Hematopoietic multipotent progenitor cell (in vitro differentiated cells): ENCODE data around the gene U2AF2. TPM values are rescaled to one million over a fixed set of nuclear protein-coding genes. Genes with fewer than 3 reads are reported as not detected.

ENCODE experiments used
- DNase-seq, 3 donors: peaks; one replicate each; pipeline ENCODE4 v3.0.0-alpha.2; 2011 to 2015; ENCODE audit warnings: low read depth in 2 of 3, low spot score in 2 of 3
- total RNA-seq: library from RNA; depleted of rRNA; stranded (reverse); fragments of >200 nt; gene quantifications from one replicate; pipeline ENCODE4 v1.2.3, GENCODE V29; 2012

Gene U2AF2
- total RNA-seq, 1 donor = 158 TPM

DNA sequence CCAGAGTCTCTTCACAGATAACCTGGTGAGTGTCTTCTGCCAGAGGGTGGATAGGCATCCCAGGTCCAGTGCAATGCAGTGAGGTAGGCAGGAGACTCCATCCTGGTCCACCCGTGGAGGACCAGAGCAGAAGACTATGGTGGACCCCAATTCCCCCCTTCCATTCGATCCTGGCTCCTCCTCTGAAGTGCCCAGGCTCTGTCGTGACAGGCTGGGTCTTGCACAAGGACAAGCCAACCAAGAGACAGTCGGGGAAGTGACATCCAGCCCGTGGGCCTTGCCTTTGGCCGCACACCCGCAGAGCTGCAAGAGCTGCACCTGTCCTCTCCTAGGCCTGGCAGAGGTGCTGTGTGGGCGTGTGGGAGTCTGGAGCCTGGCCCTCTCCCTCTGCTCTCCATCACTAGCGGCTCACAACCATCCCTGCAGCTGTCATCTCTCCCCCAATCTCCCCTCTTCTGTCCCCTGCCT lies 33.6 kb upstream of the U2AF2 start:
- no peak for DNase-seq

DNA sequence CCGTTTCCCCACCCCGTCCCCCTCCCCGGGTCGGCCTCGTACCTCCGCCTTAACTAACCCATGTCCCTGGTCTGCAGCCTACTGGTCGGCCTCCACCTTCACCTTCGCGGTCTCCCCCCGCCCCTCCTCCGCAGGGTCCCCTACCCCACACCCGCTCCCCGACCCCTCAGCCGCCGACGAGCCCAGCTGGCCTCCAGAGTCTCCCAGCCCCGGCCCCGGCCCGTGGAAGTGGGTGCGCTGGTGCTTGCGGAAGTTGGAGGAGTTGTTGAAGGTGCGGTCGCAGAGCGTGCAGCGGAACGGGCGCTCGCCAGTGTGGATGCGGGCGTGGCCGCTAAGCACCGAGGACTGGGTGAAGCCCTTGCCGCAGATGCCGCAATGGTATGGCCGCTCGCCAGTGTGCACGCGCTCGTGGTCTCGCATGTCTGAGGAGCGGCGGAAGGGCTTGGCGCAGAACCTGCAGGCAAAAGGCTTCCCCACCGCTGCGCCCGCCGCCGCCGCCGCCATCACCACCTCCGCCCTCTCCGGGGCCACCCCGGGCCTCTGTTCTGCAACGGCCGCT lies 33.1 kb upstream of the U2AF2 start:
- DNase-seq = no peak

DNA sequence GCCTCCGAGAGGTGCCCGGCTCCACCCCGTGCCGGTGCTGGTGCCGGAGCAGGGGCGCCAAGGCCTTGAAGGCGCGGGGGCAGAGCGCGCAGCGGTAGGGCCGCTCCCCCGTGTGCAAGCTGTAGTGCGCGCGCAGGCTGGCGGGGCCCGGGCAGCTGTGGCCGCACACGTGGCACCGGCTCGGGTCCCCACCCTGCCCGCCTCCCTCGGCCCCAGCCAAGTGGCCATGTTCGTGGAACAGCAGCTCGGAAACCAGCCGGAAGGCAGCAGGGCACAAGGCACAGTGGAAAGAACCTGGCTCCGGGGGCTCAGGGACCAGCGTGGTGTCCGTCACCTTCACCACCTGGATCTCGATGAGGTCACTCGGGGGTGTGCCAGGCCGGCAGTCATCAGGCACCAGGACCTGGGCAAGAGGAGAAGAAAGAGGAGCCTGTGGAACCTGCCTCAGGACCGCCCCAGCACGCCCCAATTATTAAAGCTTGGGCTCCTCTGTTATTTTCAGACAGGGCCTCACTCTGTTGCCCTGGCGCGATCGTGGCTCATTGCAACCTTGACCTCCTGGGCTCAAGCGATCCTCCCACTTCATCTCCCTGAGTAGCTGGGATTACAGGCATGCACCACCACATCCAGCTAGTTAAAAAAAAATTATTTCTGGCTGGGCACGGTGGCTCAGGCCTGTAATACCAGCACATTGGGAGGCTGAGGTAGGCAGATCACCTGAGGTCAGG lies 32.4 kb upstream of the U2AF2 start:
- no peak for DNase-seq

DNA sequence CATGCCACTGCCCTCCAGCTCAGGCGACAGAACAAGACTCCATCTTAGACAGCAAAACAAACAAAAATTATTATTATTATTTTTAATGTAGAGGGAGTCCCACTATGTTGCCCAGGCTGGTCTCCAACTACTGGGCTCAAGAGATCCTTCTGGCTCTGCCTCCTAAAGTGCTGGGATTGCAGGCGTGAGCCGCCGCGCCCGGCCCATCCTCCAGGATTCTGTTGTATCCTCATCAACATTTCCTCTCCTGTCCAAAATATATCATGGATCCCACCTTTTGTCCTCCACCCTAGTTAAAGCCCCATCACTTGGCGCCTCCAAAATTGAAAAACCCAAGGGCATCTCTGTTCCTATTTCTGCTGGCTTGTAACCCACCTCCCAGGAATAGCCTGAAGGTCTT lies 31.7 kb upstream of the U2AF2 start:
- DNase-seq = no peak

DNA sequence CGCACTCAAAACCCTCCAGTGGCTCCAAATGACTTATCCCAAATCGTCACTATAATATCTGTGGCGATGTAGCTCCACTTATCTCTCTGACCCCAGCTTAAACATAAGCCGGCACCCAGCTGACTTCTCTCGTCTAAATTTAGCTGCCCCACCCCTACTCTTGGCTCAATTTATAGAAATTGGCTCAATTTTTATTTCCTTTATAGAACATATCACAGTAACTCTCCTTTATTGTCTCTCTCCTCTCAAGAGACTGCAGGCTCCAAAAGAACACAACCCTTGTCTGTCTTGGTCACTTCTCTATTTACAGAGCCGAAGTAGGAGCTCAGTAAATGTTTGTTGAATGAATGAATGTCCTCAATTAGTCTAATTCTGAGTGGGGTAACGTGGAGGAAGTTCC lies 31.3 kb upstream of the U2AF2 start:
- no peak for DNase-seq

DNA sequence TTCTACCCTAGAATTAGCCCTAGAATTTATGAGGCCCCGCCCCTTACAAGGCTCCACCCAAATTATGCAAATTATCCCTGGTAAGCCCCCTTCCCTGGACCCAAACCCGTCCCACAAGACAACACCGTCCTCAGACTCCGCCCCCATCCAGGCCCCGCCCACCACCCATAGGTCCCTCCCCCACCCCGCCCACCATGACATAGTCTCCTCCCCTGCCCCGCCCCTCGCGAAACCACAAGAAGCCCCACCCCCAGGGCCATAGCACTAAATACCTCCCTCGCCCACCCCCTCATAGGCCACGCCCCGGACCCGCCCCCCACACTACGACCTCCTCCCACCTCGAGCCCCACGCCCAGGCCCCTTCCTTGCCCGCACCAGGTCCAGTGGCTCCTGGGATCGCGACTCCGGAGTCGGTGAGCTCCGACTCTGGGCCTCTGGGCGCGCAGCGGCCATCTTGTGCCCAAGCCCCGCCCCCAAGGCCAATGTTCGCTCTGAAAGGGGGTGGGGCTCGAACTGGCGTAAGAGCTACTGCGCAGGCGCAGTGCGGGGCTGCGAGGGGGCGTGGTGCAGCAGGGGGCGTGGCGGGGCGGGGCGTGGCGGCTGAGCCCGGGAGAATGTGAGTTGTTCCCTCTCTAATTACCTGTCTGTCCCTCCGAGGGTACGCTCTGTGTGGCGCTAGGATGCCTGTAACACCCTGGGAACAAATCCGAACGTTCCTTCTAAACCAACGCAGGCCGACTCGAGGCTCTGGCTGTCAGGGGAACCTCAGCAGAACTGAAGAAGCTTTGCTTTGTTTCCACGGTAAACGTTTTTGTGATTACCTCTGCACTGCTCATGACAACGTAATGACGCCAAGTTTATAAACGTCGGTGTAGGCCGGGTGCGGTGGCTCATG lies 30.5 kb upstream of the U2AF2 start, which contains the start of gene ZNF784:
Gene ZNF784 (minus strand): TSS at position 458 of the 895 bp plus-strand sequence. CDS start 5 bp downstream, at position 453.
- peak; percentile 92 to 98 (median 95) for DNase-seq

DNA sequence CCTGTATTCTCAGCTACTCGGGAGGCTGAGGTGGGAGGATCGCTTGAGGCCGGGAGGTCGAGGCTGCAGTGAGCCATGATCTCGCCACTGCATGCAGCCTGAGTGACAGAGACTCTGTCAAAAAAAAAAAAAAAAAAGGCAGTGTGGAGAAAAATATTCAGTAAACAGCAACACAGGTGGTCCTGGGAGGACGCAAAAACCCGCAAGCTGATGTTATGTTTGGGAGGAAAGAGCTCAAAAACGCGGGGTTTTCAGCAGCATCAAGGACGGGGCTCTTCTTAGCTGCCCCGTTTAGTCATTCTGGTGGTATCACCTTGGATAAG lies 29.9 kb upstream of the U2AF2 start:
- DNase-seq = no peak

DNA sequence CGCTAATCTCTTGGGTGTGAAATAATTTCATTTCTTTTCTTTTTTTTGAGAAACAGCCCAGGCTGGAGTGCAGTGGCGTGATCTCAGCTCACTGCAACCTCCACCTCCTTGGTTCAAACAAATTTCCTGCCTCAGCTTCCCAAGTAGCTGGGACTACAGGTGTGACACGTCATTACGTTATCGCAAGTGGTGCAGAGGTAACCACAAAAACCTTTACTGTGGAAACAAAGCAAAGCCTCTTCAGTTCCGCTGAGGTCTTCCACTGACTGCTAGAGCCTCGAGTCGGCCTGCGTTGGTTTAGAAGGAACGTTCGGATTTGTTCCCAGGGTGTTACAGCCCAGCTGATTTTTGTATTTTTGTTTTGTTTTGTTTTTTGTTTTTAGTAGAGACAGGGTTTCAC lies 28.5 kb upstream of the U2AF2 start:
- DNase-seq = no peak

DNA sequence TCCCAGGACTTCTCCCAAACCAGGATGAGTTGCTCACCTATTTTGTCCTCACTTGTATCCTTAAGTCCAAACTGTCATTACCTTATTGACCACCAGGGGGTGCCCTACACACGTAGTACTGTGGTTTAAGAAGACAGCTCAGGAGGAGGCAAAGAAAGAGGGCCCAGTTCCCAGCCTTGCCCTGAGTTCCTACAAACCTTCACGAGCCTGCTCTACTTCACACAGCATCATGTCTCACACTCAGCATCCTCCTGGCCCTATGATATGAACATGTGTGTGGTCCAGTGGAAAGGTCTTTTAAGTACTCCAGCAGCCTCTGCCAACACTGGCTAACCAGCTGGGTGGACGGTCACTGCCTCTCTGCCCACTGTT lies 22.4 kb upstream of the U2AF2 start:
- peak; percentile 87 to 96 (median 91) for DNase-seq

DNA sequence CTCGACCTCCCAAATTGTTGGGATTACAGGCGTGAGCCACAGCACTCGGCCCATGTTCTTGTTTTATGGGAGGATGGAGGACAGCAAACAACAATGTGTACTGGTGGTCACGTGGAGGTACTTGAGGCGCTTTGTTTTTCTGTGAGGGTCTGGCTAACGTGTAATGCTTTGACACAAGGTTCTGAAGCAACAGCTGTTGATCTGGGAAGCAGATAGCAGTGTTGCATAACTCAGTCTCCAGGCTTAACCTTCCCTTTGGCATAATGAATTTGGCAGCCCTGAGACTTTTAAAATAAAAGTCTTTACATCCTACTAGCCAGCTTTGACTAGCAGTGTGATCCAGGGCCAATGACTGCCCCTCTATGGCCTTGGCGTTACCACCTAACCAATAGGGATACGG lies 21.0 kb upstream of the U2AF2 start:
- peak in 1 of 3 donors; percentile 50 for DNase-seq

DNA sequence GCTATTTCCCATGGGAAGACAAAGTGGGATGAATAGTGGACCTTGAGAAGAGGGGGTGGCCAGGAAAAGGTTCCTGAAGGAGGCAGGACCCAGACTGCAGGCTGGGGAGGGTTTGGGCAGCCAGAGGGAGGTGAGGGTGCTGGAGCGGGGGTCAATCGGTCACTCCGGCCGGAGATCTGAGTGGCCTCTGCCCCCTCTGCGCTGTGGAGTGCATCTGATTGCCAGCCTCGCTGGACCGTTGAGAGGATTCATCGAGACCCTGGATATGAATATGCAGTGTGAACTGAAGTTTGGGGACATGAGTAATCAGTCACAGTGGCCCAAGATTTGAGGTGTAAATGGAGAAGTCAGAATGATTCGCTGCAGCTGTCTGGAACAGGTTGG lies 19.5 kb upstream of the U2AF2 start:
- DNase-seq = peak in 1 of 3 donors; percentile 57

DNA sequence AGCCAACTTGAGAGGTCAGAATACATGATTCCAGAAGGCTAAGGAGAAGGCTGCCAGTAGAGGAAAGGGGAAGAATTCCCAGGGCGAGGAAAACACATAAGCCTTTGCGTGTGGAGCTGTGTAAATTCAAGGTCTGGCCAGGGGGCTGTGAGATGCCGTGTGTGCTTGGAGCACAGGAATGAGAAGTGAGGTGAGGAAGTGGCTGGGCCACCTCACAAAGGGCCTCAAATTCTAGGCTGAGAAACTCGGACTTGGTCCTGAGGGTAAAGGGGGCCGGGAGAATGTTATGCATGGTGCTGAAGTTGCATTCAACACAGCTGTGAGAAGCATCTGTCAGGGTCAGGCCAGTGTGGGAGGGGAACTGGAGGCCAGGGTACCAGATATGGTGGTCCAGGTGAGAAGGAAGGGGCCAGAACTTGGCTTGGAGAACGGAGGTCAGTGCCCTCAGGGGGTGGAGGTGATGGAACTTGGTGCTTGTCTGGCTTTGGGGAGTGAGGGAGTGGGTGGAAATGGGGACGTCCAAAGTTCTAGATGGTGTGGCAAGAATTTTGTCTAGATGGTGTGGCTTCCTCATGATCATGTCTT lies 18.9 kb upstream of the U2AF2 start:
- no peak for DNase-seq

DNA sequence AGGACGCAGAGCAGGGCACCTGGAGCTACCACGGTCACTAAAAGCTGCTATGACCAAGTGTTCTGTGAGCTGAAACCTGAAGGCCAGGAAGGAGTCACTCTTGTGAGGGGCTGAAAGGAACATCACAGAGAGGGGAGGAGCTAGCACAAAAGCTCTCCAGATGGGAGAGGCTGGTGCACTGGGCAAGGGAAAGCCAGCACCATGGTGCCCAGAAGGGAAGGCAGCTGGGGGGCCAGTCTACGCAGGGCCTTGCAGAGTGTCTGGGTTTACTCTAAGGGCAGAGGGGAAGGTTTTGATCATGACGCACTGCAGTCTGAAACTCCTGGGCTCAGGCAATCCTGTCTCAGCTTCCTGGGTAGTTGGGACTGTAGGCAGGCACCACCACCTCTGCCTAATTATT lies 18.1 kb upstream of the U2AF2 start:
- no peak for DNase-seq

DNA sequence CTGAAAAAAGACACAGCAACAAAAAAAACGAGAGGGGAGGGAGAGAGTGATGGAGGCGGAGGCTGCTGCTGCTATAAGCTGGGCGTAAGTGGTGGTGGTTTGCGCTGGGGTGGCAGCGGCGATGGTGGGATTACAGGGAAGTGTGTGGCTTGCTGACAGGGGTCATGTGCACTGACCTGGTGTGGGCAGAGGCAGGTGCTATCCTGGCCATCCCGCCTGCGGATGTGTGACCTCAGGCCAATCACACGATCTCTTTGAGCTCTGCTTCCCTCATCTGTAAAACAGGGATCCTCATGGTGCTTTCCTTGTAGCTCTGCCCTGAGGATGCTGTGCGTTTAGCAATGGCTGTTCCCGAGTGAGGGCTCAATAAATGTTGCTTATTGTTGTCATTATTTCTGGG lies 17.3 kb upstream of the U2AF2 start:
- no peak for DNase-seq

DNA sequence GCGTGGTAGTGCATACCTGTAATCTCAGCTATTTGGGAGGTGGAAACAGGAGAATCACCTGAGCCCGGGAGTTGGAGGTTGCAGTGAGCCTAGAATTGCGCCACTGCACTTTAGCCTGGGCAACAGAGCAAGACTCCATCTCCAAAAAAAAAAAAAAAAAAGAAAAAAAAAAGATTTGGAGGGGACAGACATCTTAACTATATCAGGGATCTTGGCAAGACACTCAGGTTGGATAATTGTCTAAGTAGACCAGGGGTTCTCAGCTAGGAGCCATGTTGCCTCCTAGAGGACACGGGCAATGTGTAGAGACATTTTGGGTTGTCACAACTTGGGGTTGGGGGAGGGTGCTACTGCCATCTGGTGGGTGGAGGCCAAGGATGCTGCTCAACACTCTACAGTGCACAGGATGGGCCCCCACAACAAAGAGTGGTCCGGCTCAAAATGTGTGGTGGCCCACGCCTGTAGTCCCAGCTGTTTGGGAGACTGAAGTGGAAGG lies 15.9 kb upstream of the U2AF2 start:
- peak in 2 of 3 donors; percentile 72 to 83 for DNase-seq

DNA sequence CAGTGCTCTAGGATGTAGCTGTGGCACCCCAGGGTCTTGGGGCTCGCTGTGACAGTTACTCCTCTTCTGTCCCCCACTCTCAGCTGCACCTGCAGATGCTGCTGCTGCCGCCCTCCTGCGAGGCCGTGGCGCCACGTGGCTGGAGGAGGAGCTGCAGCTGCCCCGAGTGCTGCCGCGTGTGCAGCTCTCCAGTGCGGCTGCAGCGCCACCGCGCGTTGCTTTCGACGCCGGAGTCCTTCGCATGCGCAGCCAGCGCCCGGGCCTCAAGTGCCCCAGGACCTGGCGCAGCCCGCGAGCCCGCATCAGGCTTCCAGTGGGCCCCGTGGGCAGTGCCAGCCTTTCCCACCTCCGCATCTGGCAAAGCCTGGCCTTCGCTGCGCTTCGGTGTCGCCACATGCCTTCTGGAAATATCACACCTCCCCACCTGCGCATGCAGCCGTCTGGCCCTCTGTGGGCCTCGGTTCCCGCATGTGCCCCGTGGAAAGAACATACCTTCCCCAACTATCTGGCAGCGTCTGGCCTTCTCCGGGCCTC lies 14.7 kb upstream of the U2AF2 start:
- peak in 2 of 3 donors; percentile 76 to 83 for DNase-seq

DNA sequence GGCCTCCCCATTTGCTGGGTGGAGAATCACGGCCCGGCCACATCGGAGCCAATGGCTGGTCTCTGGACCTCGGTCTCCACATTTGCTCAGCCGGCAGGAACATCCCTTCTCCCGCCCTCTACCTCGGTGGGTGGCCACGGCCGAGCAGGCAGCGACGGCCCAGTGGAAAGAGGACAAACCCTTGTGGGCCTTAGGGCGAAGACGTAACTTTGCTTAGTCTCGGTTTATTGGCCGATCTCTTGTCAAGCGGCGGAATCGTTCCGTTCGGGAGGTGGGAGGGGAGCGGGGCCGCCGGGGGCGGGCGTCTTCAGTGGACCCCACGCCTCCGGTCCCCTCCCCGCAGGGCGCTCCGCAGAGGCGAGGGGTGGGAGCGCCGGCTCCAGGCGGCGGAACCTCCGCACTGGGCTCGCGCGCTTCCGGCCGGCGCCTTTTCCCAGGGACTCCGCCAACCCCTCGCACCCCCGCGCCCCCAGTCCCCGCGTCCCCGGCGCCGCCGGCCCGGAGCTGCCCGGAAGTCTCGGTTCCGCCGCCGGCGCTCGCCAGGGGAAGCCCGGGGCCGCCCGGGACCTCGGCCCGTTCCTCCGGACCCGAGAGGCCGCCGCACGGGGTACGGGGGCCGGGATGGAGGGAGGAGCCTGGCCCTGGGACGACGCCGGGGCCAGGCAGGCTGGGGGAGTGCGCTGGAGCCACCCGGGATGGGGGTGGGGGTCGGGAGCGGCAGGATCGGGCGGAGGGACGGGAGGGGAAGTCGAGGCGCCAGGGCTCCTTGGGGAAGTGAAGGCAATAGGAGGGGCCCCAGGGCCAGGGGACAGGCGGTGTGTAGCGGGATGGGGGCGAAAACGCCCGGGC lies 14.0 kb upstream of the U2AF2 start, which contains the start of gene ZNF580:
Gene ZNF580 (plus strand): TSS at position 426 of the 849 bp plus-strand sequence. CDS start 1,507 bp downstream, outside the sequence.
- peak in 1 of 3 donors; percentile 41 for DNase-seq

DNA sequence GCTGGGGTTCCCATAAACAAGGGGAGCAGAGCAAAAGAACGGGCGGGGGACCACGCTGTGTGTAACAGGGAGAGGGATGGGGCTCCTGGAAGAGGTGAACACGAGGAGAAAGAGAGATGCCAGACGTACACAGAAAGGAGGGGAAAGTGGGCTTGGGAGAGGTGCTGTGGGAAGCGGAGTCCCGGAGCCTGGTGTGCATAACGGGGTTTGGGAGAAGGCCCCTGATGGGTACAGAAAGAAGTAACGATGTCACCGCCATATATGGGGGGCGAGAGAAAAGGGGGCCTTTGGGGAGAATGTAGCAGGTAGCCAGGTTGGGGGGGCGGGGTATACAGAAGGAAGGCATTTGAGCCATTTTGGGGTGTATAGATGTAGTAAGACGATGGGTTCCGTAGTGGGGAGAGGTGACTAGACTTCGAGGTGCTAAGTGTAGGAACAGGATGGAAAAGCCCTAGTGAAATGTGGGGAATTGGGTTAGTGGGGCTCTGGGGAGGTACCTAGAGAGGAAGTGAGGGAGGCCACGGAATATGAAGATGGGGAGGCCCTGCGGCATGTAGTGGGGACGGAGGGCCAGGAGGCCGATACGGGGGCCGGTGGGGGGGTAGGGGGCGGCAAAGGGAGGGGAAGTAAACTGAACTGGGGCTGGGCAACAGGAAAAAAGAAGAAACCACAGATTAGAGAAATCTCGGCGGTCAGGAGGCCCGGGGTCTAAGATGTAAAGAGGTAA lies 13.2 kb upstream of the U2AF2 start:
- DNase-seq = no peak
